HG02642 (cell line): Measurements from ENCODE around the gene SENP5.

Source experiments
- ATAC-seq: cut with Tn5 transposase; IDR thresholded peaks from one replicate; pipeline ENCODE4 v1.9.1; 2021; ENCODE audit warnings: mild to moderate bottlenecking; ENCODE audit not compliant: unreplicated experiment, poor library complexity

The SENP5 gene

DNA sequence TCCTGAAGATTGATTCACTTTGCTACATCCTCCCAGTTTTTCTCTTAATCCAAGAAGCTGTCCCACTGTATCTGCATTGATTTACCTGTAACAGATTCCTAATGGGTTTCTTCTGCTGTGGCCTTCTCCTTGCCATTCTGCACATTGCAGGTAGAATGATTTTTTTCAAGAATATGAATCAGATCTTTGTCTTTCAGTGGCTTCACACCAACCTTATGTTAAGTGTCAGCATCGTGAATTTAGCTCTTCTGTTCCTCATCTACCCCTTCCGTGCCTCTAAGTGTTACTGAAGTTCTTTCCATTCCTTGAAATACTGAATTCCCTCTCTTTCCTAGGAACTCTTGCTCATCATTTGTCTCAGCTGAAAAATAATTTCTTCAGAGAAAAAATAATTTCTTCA lies 7.5 kb downstream of the SENP5 start:
- no peak for ATAC-seq

DNA sequence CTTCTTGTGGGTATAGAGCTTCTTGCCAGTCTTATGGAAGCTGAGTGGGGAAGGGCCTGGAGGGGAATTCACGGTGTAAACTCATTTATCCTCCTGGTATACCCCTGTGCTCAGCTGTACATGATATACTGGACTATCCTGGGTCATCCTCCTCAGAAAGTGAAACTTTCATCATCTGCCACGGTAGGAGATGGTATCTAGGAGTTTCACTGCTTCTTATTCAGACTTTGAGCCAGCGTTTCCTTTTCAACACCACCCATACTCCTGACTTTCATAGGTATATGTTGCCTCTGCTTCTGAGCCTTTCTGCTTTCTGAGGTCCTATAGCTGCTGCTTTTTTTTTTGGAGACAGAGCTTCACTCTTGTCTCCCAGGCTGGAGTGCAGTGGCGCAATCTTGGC lies 15.6 kb downstream of the SENP5 start:
- ATAC-seq: no peak

DNA sequence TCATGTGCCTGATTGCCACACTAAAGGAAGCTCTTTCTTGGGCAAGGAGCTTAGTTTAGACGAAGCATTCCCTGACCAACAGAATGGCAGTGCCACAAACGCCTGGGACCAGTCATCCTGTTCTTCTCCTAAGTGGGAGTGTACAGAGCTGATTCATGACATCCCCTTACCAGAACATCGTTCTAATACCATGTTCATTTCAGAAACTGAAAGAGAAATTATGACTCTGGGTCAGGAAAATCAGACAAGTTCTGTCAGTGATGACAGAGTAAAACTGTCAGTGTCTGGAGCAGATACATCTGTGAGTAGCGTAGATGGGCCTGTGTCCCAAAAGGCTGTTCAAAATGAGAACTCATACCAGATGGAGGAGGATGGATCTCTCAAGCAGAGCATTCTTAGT lies 18.4 kb downstream of the SENP5 start:
- no peak for ATAC-seq

DNA sequence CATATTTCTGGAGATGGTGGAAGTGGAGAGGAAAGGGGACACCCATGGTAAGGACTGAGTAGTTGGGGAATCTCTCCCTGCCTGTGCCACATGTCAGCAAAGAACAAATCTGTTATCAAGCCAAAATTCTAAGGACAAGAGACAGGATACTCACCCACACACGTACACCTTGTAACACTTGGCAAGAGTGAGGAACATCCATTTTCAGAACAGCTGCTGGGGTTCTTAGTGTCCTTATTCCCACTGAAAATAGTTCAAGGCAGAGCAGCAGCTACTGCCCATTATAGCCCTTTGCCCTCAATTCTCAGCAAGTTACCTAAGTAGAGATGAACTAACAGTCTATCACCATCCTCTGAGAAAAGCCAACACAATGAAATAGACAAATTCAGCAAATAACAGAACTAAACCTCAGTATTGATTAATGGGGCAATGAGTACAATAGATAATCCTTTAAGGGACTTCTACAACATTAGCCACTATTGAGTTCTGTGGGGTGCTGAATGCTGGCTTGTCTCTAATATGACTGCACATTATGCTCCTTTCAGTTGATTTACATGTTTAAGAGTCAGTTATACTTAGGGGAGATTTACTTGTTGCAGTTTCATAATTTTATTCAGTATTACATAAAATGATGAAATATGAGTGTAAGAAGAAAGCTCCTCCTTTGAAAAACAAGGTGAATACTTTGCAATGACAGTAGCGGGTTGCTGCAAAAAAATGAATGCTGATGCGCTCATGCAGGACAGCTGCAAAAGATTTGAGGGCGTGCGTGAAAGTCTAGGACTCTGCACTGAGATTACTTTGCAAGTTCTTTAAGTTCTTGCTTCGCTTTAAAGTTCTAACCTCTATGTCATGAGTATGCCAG lies 22.4 kb downstream of the SENP5 start:
- no peak for ATAC-seq

DNA sequence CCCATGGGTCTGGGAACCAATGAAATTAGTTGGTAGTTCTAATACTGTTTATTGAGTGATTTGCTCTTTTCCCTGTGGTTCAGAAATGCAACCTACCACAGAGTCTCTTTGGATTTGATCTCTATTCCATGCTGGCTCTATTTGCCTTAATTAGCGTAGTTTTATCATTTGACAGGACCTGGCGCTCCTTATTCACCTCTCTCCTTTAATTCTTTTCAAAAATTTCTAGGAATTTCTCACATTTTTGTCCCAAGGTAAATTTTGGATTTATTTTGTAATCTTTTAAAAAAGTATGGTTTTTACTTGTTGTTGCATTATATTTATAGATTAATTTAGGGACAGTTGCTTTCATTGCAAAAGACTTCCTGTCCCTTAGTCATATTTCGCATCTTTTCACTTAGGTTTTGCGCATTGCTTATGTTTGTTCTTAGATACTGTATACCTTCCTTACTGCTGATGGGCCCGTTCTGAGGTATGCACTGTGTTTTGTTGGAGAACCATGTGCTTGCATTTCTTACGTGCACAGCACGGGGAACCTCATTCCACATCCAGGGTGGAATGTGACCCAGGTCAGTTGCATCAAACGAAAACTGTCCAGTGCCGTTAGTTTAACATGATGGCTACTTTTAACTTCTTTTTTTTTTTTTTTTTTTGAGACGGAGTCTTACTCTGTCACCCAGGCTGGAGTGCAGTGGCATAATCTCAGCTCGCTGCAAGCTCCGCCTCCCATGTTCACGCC lies 27.0 kb downstream of the SENP5 start:
- ATAC-seq: no peak

DNA sequence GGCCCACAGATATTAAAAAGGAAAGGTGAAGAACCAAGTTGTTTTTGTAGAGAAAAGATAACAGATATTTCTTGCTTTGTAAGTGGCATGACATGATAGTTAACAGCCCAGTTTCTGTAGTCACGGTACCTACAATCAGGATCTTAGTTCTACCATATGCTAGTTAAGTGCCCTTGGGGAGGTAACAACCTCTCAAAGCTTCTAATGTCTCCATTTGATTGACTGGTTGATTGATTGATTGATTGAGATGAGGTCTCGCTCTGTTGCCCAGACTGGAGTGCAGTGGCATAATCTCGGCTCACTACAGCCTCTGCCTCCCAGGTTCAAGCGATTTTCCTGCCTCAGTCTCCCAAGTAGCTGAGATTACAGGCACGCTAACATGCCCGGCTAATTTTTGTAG lies 28.5 kb downstream of the SENP5 start:
- no peak for ATAC-seq

DNA sequence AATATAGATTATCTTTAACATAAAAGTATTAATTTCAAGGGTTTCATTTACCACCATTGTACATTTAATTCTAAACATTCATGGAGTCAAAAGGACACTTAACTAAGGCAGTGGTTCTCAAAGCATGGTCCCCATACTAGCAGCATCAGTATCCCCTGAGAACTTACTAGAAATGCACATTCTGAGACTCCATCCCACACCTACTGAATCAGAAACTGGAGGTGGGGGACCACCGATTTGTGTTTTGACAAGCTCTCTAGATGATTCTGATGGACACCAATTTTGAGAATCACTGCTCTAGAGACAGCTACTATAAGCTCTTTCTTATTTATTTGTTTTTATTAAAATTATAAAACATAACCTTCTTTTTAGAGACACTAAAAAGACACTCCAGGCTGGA lies 34.0 kb downstream of the SENP5 start:
- ATAC-seq: no peak

DNA sequence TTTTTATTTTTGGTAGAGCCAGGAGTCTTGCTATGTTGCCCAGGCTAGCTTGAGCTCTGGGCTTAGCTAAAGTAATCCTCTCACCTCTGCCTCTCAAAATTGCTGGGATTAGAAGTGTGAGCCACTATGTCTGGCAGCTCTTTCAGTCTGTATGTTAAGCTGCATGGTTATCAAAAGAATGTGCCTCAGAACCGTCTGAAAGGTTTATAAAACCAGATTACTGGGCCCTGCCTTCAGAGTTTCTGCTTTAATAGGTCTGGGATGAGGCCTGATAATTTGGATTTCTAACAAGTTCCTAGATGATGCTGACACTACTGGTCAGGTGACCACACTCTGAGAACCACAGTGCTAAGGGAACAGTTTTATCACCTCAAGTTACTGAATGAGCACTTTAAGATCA lies 34.6 kb downstream of the SENP5 start:
- ATAC-seq: no peak

DNA sequence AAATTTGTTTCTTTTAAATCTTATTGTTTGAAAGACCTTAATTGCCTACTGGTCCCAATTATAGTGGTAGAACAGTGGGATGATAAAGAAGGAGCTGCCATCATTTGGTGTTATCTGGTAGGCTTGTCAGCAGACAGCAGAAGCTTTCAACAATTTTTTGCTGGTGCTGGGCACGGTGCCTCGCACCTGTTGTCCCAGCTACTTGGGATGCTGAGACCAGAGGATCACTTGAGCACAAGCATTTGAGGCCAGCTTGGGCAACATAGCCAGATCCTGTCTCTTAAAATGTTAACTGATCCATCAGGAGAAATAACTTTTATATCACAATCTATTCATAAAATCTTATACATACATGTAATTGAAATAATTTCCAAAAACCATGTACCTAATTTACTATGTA lies 36.0 kb downstream of the SENP5 start:
- no peak for ATAC-seq

DNA sequence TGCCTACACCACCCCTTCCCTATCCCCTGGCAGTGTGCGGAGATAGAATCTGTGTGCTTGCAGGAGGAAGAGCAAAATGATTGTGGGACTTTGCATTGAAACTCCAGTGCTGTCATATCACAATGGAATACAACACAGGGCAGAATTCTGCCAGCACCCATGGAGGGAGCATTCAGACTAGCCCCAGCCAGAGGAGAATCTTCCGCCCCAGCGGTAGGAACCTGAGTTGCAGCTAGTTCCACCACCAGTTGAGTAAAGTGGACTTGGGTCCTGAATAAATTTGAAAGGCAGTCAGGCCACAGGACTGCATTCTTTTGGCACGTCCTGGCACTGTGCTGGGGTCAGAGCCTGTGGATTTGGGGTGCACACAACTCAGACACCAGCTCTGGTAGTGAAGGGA lies 47.1 kb downstream of the SENP5 start:
- no peak for ATAC-seq

DNA sequence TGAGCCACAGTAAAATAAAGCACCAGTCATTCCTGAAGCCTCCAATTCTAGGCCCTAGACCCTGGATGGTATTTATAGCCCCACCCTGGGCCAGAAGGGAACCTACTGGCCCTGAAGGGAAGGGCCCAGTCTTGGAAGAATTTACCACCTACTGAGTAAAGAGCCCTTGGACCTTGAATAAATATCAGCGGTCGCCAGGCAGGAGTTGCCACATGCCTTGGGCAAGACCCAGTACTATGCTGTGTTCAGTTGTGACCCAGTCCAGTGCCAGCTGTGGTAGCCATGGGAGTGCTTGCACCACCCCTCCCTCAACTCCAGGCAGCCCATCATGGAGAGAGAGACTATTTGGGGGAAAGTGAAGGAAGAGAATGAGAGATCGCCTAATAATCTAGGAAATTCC lies 47.7 kb downstream of the SENP5 start:
- ATAC-seq: no peak

DNA sequence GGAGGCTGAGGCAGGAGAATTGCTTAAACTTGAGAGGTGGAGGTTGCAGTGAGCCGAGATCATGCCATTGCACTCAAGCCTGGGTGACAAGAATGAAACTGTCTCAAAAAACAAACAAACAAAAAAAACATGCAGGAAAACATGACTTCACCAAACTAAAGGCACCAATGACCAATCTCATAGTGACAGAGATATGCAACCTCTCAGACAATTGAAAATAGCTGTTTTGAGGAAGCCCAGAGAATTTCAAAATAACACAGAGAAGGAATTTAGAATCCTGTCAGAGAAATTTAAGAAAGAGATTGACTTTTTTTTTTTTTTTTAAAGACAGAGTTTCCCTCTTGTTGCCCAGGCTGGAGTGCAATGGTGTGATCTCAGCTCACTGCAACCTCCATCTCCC lies 48.5 kb downstream of the SENP5 start:
- no peak for ATAC-seq

DNA sequence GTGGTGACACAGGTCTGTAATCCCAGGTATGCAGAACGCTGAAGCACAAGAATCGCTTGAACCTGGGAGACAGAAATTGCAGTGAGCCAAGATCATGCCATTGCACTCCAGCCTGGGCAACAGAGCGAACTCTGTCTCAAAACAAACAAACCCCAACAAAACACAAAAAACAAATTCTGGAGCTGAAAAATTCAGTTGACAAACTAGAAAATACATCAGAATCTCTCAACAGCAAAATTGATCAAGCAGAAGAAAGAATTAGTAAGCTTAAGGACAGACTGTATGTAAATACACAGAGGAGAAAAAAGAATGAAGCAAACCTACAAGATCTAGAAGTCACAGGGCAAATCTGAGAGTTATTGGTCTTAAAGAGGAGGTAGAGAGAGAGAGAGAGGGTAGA lies 49.3 kb downstream of the SENP5 start:
- no peak for ATAC-seq

DNA sequence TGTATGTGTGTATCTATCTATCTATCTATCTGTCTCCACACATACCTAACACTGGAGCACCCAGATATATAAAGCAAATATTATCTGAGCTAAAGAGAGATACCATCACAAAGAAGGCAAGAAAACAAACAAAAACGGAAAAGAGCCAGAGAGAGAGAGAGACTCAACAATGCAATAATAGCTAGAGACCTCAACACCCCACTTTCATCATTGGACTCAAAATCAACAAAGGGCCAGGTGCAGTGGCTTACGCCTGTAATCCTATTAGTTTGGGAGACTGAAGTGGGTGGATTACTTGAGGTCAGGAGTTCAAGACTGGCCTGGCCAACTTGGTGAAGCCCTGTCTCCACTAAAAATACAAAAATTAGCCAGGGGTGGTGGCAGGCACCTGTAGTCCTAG lies 51.2 kb downstream of the SENP5 start:
- ATAC-seq: no peak

DNA sequence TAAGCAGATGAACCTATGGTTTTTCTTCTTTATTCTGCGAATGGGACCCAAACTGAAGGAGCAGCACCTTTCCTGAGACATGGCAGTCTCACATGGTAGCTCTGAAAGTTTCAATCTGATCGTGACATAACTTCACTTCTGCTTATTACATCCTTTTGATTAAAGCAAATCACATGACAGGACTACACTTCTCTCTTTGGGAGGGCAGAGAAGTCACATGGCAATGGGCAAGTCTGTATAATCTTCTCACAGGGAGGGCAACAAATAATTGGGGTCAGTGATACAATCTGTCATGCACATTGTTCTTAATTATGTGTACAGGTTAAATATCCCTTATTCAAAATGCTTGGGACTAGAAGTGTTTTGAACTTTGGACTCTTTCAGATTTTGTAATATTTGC lies 53.0 kb downstream of the SENP5 start:
- no peak for ATAC-seq

DNA sequence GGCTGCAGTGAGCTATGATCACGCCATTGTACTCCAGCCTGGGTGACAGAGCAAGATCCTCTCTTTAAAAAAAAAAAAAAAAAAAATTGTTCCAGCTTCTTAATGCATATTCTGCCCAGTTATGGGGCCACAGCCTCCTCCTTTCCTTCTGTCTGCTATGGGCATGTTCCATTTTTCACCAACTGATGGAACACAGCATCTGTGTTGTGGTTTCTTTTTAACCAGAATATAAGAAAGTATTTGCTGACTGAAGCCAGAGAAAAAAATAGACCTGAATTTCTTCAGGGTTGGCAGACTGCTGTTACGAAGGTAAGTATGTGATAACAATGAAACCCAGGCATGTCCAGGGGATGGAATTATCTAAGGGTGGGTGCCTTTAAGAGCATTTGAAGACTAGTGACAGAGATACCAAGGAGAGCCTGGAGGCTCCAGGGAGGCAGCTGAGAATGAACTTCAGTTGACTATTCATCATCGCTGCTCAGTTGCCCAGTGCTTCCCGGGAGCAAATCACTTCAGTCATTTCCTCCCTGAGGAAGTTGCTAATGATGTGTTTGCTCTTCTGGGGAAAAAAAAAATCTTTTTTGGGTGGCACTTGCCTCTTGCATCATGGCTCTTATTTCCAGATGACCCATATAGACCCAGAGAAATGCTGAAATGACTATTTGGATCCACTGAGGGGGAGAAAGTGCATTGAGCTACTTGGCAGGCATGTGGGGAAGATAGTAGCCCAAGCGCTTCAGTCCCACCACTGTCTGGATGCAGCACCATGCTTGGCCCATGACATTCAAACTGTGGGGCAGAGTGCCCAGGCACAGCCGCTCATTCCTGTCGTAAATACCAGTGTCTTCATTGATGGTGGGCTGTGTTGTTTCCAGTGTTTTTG lies 60.1 kb downstream of the SENP5 start:
- no peak for ATAC-seq

DNA sequence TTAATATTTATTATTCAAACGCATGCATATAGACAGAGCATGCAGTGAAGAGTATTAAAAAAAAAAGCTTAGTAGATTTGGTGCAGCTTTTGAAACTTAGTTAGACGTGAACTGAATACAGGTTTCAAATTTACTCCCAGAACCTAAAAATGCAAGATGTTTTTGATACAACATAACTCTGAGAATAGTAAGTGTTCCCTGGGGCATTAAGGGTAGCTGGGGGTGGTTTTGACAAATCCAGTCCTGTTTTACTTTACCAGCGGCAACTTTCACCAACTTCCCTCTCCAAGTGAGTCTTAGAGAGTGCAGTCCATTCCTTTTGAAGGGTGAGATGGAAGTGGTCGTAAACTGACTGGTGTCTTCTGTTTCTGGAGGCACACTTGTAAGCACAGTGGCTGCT lies 63.4 kb downstream of the SENP5 start:
- no peak for ATAC-seq

DNA sequence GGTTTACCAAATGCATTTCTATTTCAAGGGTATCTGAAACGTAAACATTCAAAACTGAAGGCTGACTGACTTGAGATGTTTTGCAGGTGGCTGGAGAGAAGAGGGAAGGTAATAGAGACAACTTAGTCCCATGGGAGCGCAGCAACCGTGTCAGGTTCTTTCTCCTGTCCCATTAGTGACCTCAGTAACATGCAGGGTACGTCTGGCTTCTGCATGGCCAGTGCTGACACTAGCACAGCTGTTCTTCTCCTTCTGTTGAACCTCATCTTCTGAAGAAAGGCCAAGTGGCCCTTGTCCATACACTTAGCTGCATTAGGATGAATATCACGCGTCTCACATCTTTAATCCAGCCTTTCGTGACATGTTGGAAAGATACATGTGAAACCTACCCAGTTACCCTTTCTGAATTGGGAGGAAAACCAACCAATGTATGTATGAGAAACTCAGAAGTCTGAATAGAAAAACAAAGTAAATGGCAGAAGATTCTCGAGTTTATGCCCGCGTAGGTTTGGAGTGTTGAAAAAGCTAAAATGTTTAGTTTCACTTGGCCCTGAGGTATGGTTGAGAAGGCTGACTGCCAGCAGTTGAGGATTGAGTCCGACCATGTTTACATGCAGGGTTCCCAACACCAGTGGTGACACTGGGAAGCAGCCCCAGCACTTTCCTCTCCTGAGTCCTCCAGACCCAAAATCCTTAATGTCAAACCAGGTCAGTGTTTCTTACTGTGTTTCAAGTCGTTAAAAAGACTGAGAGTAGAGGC lies 64.3 kb downstream of the SENP5 start:
- peak; percentile 55 for ATAC-seq

DNA sequence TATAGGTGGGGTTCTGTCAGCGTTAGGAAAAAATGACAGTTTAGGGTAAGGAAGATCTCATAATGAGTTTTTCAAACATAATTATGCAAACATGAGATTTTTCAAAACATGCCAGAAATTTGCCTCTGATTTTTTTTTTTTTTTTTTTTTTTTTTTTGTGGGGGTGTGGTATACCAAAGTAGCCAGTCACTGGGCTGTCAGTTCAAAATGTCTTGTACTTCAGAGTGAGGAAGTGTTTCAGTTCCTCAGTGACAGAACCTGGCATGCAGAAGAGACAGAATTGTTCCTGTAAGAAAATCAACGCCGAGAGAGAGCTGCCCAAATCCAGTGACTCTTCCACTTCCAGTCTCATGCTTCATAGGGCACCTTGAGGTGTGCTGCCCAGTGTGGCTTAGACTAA lies 64.9 kb downstream of the SENP5 start:
- peak; percentile 31 for ATAC-seq

DNA sequence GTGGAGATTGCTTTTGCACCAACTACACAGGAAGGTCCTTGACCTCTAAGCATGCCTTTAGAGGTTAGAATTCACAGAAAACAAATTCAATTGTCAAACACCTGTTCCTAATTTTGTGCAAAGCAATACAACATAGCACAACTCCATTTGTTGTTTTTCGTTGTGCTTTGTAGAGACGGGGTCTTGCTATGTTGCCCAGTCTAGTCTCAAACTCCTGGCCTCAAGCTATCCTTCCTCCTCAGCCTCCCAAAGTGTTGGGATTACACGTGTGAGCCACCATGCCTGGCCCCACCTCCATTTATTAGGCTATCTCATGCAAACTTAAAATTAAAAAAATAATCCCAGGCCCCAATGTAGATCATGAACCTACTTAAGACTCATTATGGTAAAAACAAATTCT lies 68.6 kb downstream of the SENP5 start:
- no peak for ATAC-seq
